ENCODE data around the gene ROCK2.

The ROCK2 gene

DNA sequence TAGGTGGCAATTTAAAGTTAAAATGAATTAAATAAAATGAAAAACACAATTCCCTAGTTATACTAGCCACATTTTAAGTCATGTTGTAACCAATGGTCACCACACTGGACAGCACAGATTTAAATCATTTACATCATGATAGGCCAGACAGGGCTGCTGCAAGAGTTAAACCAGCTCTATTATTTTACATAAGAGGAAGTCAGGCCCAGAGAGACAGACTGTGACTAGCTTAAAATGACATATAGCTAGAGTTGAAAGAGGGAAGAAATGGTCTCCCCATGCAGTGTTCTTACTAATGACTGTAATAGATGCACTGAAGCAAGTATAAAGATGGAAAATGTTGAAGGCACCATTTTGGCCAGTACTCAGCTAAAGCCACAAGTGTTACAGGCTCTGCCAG, 119.5 kb downstream of the ROCK2 start:
- no peak for DNase-seq

DNA sequence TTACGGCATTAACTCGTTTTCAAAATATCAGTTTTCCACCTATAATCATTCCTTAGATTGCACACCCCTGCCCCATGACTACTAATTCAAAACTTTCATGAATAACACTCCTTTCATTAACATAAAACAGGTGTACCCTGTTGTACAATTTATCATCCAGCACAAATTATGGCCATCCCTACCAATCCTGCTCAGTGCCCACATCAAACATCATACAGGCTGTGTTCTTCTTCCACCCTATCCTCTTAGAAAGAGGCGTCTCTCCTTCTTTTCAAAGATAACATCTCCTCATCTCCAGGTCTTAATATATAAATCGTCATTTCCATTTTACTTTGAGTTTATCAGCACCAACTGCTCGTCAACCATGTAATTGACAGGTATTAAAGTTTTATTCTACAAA, 121.6 kb downstream of the ROCK2 start:
- no peak for DNase-seq

DNA sequence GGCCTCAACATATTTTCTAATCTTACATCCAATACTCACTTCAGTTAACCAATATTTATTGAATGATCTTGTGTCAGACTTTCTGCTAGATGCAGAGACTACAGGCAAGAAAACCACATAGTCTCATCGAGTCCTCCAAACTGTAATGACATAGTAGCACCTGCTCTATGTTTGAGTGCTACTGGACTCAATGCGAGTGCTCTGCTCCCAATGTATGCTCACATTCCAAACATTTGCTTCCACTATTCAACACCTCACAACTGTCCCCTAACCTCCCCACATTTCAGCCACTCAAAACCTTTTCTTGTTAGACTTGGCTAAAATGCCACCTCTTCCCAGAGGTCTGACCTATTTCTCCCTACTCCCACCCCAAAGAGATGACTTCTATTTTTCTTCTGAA, 124.0 kb downstream of the ROCK2 start:
- DNase-seq = no peak

DNA sequence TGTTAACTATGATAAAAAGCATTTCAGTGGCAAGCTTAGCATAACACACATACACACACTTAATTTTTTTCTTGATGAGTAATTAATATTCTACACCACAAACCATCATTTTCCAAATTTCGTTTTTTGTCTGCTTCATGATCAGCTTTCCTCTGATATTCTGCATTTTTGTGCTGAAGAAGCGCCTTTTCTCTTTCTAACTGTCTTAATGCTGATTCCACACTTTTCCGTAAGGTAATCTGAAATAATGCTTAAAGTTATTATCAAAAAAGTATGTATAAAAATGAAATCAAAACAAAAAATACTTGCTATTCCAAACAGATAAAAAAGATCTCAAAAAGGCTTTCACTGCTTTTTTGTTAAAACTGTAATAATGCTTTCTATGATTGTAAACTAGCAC, 129.0 kb downstream of the ROCK2 start:
- DNase-seq = no peak

DNA sequence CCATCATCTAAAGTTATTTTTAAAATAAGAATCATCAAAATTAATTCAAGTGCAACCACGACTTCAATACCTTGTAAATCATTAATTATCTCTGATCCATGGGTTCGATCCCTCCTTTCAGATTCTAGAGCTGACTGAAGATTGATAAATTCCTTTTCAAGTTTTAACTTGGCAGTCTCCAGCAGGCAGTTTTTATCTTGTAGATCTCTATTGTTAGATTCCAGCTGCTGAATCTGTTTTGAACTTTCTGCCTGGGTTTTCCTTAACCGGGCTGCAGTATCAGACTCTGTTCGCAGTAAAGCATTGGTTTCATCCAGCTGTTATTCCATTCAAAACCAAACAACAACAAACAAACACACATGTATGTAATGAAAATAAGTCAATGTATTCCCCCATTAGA, 129.7 kb downstream of the ROCK2 start:
- DNase-seq = no peak

DNA sequence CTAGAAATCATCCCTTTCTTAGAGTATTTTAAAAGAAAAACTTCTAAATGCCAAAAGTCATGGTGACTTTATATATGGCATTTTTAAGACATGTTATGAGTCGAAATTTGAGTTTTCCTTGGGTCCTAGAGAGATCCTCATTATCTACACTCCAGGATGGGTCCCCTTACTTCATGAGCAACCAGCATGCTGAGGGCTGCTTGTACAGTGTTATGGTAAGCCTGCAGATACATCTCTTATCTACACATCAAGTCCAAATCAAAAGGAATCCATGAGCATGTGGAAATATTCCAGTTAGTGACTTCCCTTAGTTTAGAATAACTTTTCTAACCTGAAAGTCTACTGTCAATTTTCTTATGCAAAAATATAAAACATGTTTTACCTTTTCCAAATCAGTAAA, 130.5 kb downstream of the ROCK2 start:
- no peak for DNase-seq

DNA sequence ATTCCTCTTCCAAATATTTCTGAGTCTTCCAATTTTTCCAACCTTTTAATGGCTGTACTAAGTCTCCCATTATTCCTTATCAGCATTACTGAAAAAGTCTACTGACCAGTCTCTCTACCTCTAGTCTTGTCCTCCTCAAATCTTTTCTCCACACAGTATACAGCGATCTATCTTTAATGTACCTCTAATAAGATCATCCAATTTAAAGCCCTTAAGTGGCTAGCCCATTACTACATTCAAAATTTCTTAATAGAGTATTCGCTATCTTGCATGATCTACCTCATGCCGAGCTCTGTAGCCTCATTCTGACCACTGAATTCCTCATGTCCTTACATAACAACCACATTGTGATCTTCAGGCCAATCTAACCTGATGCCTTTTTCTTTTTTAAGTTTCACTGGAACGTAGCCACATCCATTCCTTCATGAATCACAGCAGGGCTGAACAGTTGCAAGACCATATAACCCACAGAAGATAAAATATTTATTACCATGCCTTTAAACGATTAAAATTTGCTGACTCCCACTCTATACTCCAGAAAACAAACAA, 131.3 kb downstream of the ROCK2 start:
- no peak for DNase-seq

DNA sequence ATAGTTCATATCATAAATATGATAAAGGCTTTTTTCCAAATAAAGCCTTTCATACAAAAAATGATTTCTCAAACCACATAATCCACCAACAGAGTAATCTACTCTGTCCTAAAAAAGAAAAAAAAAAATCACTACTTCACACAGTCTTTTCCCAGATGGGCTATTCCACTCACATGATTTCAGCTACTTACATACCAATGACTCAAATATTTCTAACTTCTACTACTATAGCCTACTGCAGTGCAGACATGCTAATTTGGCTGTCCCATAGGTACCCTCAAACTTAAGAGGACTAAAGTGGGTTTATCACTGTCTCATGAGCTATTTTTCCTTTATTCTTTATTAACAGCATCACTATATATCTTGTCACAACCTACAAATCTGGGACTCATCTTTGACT, 131.8 kb downstream of the ROCK2 start:
- DNase-seq = no peak

DNA sequence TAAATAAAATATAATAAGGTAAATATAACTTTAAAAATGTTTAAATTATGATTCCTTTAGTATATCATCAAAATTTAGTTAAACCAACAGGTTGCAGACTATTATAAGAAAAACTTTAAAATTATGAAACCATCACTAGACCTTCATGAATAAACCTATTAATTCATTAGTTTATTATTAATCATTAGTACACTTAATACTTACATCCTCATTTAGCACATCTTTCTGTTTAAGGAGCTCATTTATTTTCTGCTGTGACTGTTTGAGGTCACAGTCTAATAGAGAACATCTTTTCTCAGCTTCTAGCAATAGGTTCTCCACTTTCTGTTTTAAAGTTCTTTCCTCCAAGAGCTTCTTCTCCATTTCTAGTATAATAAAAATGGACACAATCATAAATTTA, 136.4 kb downstream of the ROCK2 start:
- no peak for DNase-seq

DNA sequence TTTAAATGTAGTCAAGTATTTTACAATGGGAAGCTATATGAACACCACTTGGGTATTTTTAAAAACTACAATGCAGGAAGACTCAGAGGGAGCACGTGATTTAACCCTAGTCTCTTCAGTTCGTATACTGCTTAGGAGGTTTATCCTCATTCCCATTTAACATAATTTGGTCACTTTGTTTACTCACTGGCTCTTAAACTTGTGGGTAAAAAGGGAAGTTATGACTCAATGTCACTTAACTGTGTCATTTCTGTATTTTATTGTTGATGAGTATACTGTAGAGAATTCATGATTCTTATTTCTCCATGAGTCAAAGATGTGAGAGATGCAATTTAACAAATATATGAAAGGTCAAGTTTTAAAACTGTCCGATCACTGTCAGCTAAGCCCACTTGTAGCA, 141.0 kb downstream of the ROCK2 start:
- no peak for DNase-seq

DNA sequence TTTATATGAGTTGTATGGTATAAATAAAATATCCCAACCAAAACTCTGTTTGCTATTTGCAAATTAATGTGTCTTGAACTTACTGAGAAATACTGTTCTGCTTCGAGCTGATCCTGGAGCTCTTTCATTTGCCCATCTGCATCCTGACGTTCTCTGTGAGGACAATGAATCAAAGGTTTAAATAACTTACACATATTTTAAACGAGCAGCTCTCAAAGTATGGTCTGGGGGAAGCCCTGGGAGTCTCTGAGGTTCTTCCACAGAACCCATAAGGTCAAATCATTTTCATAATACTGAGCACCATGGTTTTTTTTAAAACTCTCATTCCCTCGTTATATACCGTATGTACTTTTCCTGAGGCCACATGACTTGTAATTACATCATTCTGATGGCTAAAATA, 142.5 kb downstream of the ROCK2 start:
- no peak for DNase-seq

DNA sequence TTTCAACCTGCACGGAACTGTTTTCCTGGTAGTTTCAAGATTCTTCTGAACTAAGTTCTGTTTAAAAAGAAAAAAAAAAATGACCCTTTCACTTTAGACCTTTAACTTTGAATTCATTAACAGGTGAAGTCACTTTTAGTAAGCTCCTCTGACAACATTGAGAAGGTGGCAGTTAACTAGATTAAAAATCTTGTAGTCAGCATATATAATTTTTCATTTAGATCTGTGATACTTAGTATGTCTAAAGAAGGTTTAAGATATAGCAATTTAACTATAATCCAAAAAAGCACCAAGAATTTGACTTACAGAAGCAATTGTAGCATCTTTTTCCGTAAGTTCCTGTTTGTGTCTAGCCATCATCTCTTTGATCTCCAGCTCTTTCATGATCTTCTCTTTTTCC, 143.8 kb downstream of the ROCK2 start:
- no peak for DNase-seq

DNA sequence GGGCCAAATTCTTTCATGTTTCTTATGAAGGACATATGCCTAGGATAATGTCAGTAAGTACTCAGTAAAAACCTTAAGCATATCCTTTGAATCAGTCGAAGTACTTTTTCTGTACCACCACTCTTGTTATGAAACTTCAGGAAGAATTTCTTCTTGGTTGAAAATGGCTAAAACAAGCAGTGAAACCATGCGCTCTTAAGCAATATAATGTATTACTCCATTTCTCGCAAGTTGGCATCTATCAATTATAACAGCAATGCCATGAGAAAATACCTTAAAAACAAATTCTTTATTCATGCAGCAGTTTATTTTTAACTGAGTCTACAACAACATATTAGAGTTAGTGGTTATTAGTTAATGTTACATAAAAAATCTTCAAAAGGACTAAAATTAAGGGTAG, 148.2 kb downstream of the ROCK2 start:
- DNase-seq = no peak

DNA sequence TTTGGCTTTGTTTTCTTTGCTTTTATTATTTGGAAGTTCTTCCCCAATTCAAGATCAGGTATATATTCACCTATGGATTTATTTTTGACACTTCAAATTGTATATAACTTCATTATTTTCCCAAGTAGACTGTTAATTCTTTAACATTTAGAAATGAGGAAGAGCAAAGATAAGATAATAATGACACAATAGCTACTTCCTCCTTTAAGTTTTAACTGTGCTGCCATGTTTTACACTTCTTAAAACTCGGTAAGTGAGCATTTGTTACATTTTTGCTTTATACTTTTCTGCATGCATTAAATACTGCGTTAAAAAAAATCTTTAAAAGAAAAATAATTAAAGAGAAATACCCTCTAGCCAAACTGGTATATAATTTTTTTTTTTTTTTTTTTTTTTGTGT, 156.7 kb downstream of the ROCK2 start:
- no peak for DNase-seq

DNA sequence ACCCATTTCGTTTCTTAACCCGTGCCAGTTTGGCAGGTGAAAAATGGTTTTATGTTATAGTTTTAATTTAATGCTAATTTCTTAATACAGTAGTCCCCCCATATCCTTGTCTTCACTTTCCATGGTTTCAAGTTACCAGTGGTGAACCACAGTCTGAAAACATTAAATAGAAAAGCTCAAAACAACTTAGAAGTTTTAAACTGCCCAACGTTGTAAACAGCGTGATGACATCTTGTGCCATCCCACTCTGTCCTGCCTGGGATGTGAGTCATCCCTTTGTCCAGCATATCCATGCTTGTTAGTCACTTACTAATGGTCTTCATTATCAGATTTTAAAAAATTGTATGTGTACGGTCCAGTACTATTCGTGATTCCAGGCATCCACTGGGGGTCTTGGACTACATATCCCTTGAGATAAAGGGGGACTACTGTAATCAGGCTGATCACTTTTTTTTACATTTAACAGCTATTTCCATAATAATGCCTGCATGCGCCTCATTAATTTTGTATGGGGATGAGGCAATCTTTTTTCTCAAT, 157.3 kb downstream of the ROCK2 start:
- no peak for DNase-seq

DNA sequence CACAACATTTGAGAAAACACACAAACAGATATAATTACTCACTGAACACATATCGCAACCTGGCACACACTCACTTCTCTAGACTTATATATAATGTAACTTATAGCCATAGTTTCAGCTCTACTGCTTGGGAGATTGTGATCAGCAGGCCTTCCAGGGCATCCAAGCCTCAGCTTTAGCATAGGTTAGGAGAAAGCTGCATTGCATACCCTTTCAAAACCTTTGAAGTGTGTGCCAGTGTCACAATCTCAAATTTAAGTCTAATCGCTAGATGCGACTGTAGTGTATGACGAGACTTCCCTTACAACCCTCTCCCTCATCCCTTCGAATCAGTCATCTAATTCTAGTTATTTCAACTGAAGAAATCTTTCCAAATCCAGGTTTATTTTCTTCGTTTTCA, 158.3 kb downstream of the ROCK2 start:
- DNase-seq = no peak

DNA sequence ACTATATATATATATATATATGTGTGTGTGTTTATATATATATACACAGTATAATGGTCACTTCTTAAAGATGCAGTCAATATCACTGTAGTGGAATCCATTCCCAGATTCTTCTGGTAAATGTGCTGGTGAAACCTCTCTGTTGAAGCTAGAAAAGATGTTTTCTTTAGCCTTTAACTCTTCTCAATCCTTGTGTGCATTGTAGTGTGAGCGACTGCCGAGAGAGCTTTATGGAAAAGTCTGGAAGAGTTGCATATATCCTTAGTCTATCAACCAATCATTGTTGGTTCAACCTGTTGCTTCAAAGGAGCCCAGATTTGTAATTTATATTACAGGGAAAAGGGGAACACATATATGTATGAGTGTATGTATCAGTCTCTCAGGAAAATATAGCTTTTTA, 161.5 kb downstream of the ROCK2 start:
- no peak for DNase-seq

DNA sequence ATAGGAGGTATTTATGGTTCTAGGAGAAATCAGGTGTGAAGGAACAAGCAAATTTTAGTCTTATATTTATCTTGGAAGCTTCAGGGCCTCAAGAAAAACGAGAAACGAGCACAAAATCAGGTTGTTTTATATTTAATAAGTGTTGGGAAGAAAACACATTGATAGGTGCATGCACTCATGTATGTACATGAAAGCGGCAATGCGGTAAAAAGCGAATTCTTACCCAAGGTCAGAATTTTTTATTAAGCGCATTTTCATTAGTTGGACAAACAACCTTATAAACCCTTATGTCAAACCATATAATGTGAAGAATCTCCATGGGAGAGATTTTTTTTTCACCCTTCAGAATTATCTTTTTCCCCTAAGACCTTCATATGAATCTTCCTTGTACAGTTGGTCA, 163.8 kb downstream of the ROCK2 start:
- DNase-seq = no peak

DNA sequence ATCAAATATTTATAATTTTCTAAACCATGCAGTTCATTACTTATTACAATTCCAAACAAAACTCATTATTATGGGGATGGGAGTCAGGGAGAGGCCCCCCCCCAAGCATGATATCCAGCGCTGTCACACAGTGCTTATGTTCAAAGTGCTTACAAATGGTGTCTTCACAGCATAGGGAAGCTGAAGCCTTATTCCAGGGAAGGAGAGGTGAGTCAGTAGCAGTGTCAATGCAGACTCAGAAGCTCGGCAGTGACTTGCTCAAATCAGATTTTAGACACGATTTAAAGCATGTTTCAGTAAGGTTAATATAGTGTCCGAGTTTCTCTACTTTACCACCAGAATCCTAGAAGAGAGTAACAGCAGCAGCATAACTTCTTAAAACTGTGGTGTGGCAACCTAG, 164.5 kb downstream of the ROCK2 start:
- no peak for DNase-seq

DNA sequence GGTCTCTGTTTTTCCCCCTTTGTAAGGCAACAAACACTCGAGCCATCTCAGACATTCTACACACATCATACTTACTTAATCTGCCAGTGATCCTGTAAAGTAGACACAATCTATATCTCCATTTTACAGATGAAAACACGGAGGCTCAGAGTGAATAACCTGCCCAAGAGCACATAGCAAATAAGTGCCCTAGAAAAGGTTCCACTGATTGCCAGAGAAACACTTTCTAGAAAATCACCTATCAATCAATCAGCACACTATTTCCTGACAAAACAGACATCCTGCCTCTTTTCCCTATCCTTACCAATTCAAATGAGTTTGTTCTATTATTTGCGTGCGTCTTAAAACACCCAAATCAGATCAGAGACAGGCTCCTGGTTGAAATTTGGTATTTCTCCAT, 165.2 kb downstream of the ROCK2 start:
- DNase-seq = no peak

DNA sequence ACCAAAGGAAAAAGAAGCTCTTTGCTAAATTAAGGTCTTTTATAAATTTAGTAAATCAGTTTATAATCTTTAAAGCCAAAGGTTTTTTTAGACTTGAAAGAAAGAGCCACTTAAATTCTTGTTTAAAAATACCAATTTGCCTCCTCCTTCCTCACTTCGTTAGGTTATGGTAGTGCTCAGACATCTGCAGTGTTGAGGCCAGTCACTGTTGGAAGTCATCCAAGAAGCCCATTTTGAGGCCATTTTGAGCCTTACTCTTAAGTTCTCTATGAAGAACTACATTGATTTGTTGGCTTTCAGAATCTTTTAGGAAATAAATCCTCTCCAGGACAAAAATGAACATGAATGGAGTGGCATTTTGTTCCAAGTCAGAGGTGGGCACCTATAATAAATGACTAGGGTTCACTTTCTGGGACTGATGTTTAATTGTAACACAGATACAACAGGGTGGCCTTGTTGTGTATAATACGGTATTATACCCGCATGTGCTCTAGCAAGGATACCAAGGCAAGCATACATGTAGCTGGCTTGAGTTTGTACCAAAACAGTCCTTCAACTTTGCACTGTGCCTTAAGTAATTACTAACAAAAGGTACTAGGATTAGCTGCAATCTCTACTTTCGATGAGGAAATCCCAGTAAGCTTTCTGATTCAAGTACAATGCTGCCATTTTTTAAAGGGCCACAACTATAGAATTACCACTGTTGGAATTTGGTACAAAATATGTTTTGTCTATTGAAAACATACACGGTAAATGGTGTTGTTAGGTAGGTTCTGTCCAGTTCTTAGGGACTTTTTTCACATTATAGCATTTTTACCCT, 166.4 kb downstream of the ROCK2 start:
- peak; percentile 7 for DNase-seq

DNA sequence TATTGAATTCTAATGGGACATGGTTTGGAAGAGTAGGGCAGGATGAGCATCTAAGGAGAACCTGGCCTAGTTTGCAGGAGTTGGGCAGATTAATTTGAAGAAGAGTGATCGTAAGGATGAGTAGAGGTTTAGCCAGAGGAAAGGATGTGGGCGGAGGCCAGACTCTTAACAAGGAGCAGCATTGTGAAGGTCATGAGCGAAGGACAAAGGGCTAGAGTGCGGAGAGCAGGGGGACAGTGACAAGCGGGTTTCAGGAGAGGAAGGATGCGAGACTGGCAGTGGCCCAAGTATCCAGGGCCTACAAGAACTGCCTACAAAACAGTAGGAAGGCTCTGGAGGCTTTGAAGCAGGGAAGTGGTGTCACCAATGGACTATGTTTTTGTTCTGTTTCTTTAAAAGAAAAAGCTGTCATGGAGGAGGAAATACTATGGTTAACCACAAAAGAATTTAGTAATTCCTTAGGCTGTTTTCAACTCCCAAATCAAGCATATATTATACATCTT, 169.1 kb downstream of the ROCK2 start:
- no peak for DNase-seq

DNA sequence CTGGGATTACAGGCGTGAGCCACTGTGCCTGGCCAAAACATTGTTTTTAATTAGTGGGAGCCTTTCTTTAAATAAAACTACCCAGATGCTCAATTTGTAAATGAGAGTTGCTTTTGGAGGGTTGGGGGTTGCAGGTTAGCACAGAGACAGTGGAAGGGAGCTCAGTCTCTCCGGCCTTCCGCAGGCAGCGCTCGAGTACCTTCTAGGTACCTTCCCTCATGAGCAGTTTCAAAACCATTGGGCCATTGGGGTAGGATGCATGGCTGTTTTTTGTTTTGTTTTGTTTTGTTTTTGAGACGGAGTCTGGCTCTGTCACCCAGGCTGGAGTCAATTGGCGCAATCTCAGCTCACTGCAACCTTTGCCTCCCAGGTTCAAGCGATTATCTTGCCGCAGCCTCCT, 170.2 kb downstream of the ROCK2 start:
- DNase-seq = no peak

DNA sequence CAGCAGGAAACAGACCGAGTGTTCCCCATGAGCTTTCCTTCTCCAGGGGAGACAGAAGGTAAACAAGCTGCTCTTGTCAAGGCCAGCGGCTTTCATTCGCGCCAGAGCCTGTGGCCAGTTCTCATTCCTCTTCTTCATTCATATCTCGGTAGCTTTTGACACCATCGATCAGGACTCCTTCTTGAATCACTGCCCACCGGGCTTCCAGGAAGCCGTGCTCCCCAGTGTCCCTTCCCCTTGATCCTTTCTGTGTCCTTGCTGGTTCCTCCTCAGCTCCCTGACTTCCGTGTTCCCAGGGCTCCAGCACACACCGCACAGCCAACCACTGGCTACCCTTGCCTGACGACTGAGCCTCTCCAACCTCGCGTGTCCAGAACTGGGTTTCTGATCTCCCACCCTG, 175.1 kb downstream of the ROCK2 start:
- DNase-seq = no peak

DNA sequence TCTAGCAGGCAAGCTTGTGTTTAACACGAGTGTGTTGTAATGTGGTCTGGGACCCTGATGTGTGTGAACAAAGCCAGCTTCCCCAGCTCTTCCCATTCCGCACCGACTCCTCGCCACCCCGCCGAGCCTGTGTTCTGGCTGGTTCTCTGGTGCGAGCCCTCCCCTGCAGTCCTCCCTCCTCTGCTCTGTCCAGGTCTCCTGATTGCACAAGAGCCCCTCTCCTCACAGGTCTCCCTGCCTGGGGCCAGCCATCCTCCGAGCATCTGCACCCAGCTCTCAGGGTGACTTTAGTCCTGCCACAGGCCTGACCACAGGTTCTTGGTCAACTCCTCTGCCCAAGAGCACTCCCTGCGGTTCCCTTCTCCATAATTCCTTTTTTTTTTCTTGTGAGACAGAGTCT, 175.9 kb downstream of the ROCK2 start:
- DNase-seq = no peak
